H9 (cell line): ENCODE results near the gene DCP1B. TPM values are rescaled to one million over a fixed set of nuclear protein-coding genes. Genes with fewer than 3 reads are reported as not detected.
"Not testable (repeated sequence)": the region's sequence is repeated elsewhere in the genome, so short reads cannot be mapped to it uniquely, and the experiment has no call there.

ENCODE experiments used
- DNase-seq: peaks from one replicate; pipeline ENCODE4 v3.0.0-alpha.2; 2017
- H2AFZ ChIP-seq: one replicate; pipeline ENCODE4 v1.6.1; 2013; ENCODE audit warnings: mild to moderate bottlenecking, low read length, control low read depth, moderate library complexity
- H2AK5ac ChIP-seq: 2 replicates; pipeline ENCODE4 v1.6.1; 2013; ENCODE audit warnings: low read length, control low read depth, mixed read lengths; ENCODE audit not compliant: insufficient read length
- H2BK120ac ChIP-seq: one replicate; pipeline ENCODE4 v1.6.1; 2013; ENCODE audit warnings: low read depth, mild to moderate bottlenecking, low read length, control low read depth, inconsistent platforms; ENCODE audit not compliant: poor library complexity, severe bottlenecking
- H2BK12ac ChIP-seq: 2 replicates; pipeline ENCODE4 v1.6.1; 2013; ENCODE audit warnings: low read length, control low read depth, mixed read lengths, low read depth; ENCODE audit not compliant: insufficient read length
- H2BK15ac ChIP-seq: 2 replicates; pipeline ENCODE4 v1.6.1; 2013; ENCODE audit warnings: low read depth, low read length, control low read depth
- H2BK20ac ChIP-seq: one replicate; pipeline ENCODE4 v1.6.1; 2013; ENCODE audit warnings: low read depth, mild to moderate bottlenecking, low read length, control low read depth, inconsistent platforms; ENCODE audit not compliant: poor library complexity, severe bottlenecking
- H2BK5ac ChIP-seq: 2 replicates; pipeline ENCODE4 v1.6.1; 2013; ENCODE audit warnings: low read length, control low read depth, mixed read lengths; ENCODE audit not compliant: insufficient read length
- H3K14ac ChIP-seq: 2 replicates; pipeline ENCODE4 v1.6.1; 2013; ENCODE audit warnings: low read length, control low read depth; ENCODE audit not compliant: insufficient read depth
- H3K18ac ChIP-seq: 2 replicates; pipeline ENCODE4 v1.6.1; 2013; ENCODE audit warnings: low read depth, mild to moderate bottlenecking, mixed read lengths, low read length, control low read depth; ENCODE audit not compliant: insufficient read length
- H3K23ac ChIP-seq: 2 replicates; pipeline ENCODE4 v1.6.1; 2013; ENCODE audit warnings: low read length, control low read depth, mixed read lengths, low read depth; ENCODE audit not compliant: insufficient read length
- H3K23me2 ChIP-seq: 2 replicates; pipeline ENCODE4 v1.6.1; 2013; ENCODE audit warnings: low read depth, mild to moderate bottlenecking, mixed read lengths, low read length, control low read depth; ENCODE audit not compliant: insufficient read length, poor library complexity, severe bottlenecking
- H3K27ac ChIP-seq: 2 replicates; pipeline ENCODE4 v1.5.1; 2013; ENCODE audit warnings: low read length, control low read depth, mixed read lengths, low read depth; ENCODE audit not compliant: insufficient read length
- H3K27me3 ChIP-seq: 2 replicates; pipeline ENCODE4 v1.6.1; 2013; ENCODE audit warnings: low read length, control low read depth, inconsistent platforms; ENCODE audit not compliant: insufficient read depth
- H3K4ac ChIP-seq: 2 replicates; pipeline ENCODE4 v1.6.1; 2013; ENCODE audit warnings: low read depth, mild to moderate bottlenecking, control low read depth, inconsistent platforms, low read length, moderate library complexity
- H3K4me1 ChIP-seq: 2 replicates; pipeline ENCODE4 v1.6.1; 2013; ENCODE audit warnings: low read length, control low read depth, inconsistent platforms; ENCODE audit not compliant: insufficient read depth
- H3K4me2 ChIP-seq: 2 replicates; pipeline ENCODE4 v1.6.1; 2013; ENCODE audit warnings: low read length, control low read depth, mixed read lengths; ENCODE audit not compliant: insufficient read length, insufficient read depth
- H3K56ac ChIP-seq: 2 replicates; pipeline ENCODE4 v1.6.1; 2013; ENCODE audit warnings: low read depth, mild to moderate bottlenecking, mixed read lengths, low read length, control low read depth; ENCODE audit not compliant: insufficient read length
- H3K79me1 ChIP-seq: 2 replicates; pipeline ENCODE4 v1.6.1; 2013; ENCODE audit warnings: low read depth, mild to moderate bottlenecking, moderate library complexity, low read length, control low read depth, inconsistent platforms; ENCODE audit not compliant: insufficient read depth, poor library complexity, severe bottlenecking
- H3K79me2 ChIP-seq: 2 replicates; pipeline ENCODE4 v1.6.1; 2013; ENCODE audit warnings: low read length, control low read depth, inconsistent platforms; ENCODE audit not compliant: insufficient read depth
- H3K9ac ChIP-seq: 2 replicates; pipeline ENCODE4 v1.6.1; 2013; ENCODE audit warnings: low read length, control low read depth, mixed read lengths; ENCODE audit not compliant: insufficient read length; ENCODE audit errors: extremely low read depth
- H3K9me3 ChIP-seq: one replicate; pipeline ENCODE4 v1.6.1; 2013; ENCODE audit warnings: low read depth, low read length, inconsistent platforms; ENCODE audit not compliant: control insufficient read depth
- H3T11ph ChIP-seq: one replicate; pipeline ENCODE4 v1.6.1; 2013; ENCODE audit warnings: mild to moderate bottlenecking, low read length, control low read depth, inconsistent platforms
- H4K20me1 ChIP-seq: one replicate; pipeline ENCODE4 v1.6.1; 2013; ENCODE audit not compliant: control insufficient read depth, insufficient read length, insufficient read depth
- H4K5ac ChIP-seq: 2 replicates; pipeline ENCODE4 v1.6.1; 2013; ENCODE audit warnings: low read depth, mild to moderate bottlenecking, mixed read lengths, low read length, control low read depth; ENCODE audit not compliant: insufficient read length
- H4K8ac ChIP-seq: replicated peaks from 2 replicates; pipeline ENCODE4 v1.6.1; 2013; ENCODE audit warnings: low read length, control low read depth, mixed read lengths, low read depth; ENCODE audit not compliant: insufficient read length
- H4K91ac ChIP-seq: 2 replicates; pipeline ENCODE4 v1.6.1; 2013; ENCODE audit warnings: low read depth, mild to moderate bottlenecking, moderate library complexity, mixed read lengths, low read length, control low read depth; ENCODE audit not compliant: insufficient read length
- H3K27ac Mint-ChIP-seq, 3 experiments: 2 replicates in 2 of 3; 3 replicates in 1 of 3; pipeline ENCODE4 v1.8.0; 2020 to 2021; ENCODE audit warnings: mixed read lengths in 3 of 3, mild to moderate bottlenecking in 1 of 3, moderate library complexity in 1 of 3
- H3K27me3 Mint-ChIP-seq: 2 replicates; pipeline ENCODE4 v1.8.0; 2021; ENCODE audit warnings: low read depth, mild to moderate bottlenecking, moderate library complexity, mixed read lengths
- H3K36me3 Mint-ChIP-seq, 3 experiments: 2 replicates in 2 of 3; 3 replicates in 1 of 3; pipeline ENCODE4 v1.8.0; 2020 to 2021; ENCODE audit warnings: low read depth in 3 of 3, mixed read lengths in 3 of 3; ENCODE audit not compliant: insufficient read depth in 1 of 3
- H3K4me1 Mint-ChIP-seq, 2 experiments: 2 replicates each; pipeline ENCODE4 v1.8.0; 2020; ENCODE audit warnings: mixed read lengths in 2 of 2
- H3K4me3 Mint-ChIP-seq, 2 experiments: 2 replicates in 1 of 2; 3 replicates in 1 of 2; pipeline ENCODE4 v1.8.0; 2020 to 2021; ENCODE audit warnings: mild to moderate bottlenecking in 2 of 2, mixed read lengths in 2 of 2, moderate library complexity in 1 of 2
- H3K9me3 Mint-ChIP-seq, 2 experiments: 2 replicates in 1 of 2; 3 replicates in 1 of 2; pipeline ENCODE4 v1.8.0; 2020; ENCODE audit warnings: mild to moderate bottlenecking in 2 of 2, mixed read lengths in 2 of 2, moderate library complexity in 1 of 2
- CTCF ChIP-seq: fragments of 200-600 bp; sonication (generic); conservative IDR thresholded peaks from 3 replicates; pipeline ENCODE4 v1.8.0; 2021; ENCODE audit warnings: antibody characterized with exemption, mild to moderate bottlenecking
- WGBS: extraction: QIAGEN DNeasy Blood & Tissue Kit; methylation state at CpG from one replicate; pipeline ENCODE4 v1.1.7; 2013; ENCODE audit warnings: missing lambda C conversion rate, low lambda C conversion rate, mixed read lengths; ENCODE audit not compliant: insufficient read length; ENCODE audit errors: extremely low coverage; 5-methylcytosine and 5-hydroxymethylcytosine counted together
- total RNA-seq: library from RNA; stranded (reverse); gene quantifications from 2 replicates; pipeline ENCODE4 v1.2.1, GENCODE V29; 2021

Gene DCP1B
- total RNA-seq, 1 experiment from 2014 or later = 11.2 TPM

- Histone ChIP-seq H3K23ac (no peak overlapping the region), H3K4ac (no peak overlapping the region), H2AFZ (no peak overlapping the region), H2BK120ac (no peak overlapping the region), H2BK5ac (no peak overlapping the region), H2BK15ac (no peak overlapping the region), H3K14ac (no peak overlapping the region), H4K91ac (no peak overlapping the region), H3K23me2 (no peaks in the 10 kb centered on the region), H3K9ac (no peak overlapping the region), H3K9me3 (no peaks in the 10 kb centered on the region), H4K8ac (no peak overlapping the region), H3K56ac (no peak overlapping the region), H3K79me2 (no peaks in the 10 kb centered on the region), H3K27me3 (no peaks in the 10 kb centered on the region), H4K5ac (no peak overlapping the region), H3K18ac (no peak overlapping the region), H2AK5ac (no peak overlapping the region), H4K20me1 (no peaks in the 10 kb centered on the region), H3K27ac (no peak overlapping the region), H3K4me2 (no peak overlapping the region), H3K4me1 (peaks cover 4% of the 10 kb centered on the region; the same call in 1 of the 2 replicates), H2BK20ac (no peak overlapping the region), H3T11ph (no peak overlapping the region), H3K79me1 (no peaks in the 10 kb centered on the region), H2BK12ac (no peak overlapping the region)
- no CpG with 5 or more reads among the region's 3 CpGs for WGBS
- no peaks in the 10 kb centered on the region for H3K27me3 Mint-ChIP-seq
- H3K4me3 Mint-ChIP-seq = no peak overlapping the region
- H3K27ac Mint-ChIP-seq = peak overlapping the region in 2 of 3 experiments; percentile 9 to 14; a peak in 2 of 7 replicates
- no peak for DNase-seq
- peaks cover 19 to 60% (median 56%) of the 10 kb centered on the region in 3 experiments for H3K36me3 Mint-ChIP-seq
- H3K9me3 Mint-ChIP-seq = peaks cover 10 to 14% of the 10 kb centered on the region in 2 experiments
- no peak for TF ChIP-seq CTCF
- peaks cover 10 to 15% of the 10 kb centered on the region in 2 experiments for H3K4me1 Mint-ChIP-seq
Measured at GRCh38 chr12:1946296-1946695, 58.0 kb downstream of the DCP1B start.

GRCh38 chr12:1945502-1945901, 58.8 kb downstream of the DCP1B start:
- H2BK12ac ChIP-seq, H2BK20ac ChIP-seq, H4K91ac ChIP-seq, H3K27me3 Mint-ChIP-seq, H3K79me2 ChIP-seq, H3K4me1 ChIP-seq, H2BK120ac ChIP-seq, H3T11ph ChIP-seq, H3K14ac ChIP-seq, H3K4ac ChIP-seq, H4K8ac ChIP-seq, H3K27me3 ChIP-seq, H3K27ac ChIP-seq, H3K23ac ChIP-seq, H2BK15ac ChIP-seq, H3K9me3 ChIP-seq, H2AK5ac ChIP-seq, H3K23me2 ChIP-seq, H4K20me1 ChIP-seq, H3K27ac Mint-ChIP-seq, H3K18ac ChIP-seq, H2AFZ ChIP-seq, H3K4me3 Mint-ChIP-seq, H2BK5ac ChIP-seq, H3K79me1 ChIP-seq, H3K4me2 ChIP-seq, H4K5ac ChIP-seq, DNase-seq, H3K56ac ChIP-seq, H3K9ac ChIP-seq: not testable (repeated sequence)
- peaks cover 10 to 14% of the 10 kb centered on the region in 2 experiments for H3K9me3 Mint-ChIP-seq
- WGBS = no CpG with 5 or more reads among the region's 5 CpGs
- H3K36me3 Mint-ChIP-seq = peaks cover 19 to 63% (median 59%) of the 10 kb centered on the region in 3 experiments
- H3K4me1 Mint-ChIP-seq = peaks cover 10 to 15% of the 10 kb centered on the region in 2 experiments
